GM18508 (cell line): Measurements from ENCODE around the gene ANO4.

Experiments
- ATAC-seq: cut with Tn5 transposase; IDR thresholded peaks from one replicate; pipeline ENCODE4 v1.9.1; 2021; ENCODE audit warnings: moderate number of reproducible peaks; ENCODE audit not compliant: insufficient read depth, unreplicated experiment

Gene ANO4

GRCh38 chr12:100800723-100801122, 6.1 kb downstream of the ANO4 start:
- ATAC-seq: no peak

DNA sequence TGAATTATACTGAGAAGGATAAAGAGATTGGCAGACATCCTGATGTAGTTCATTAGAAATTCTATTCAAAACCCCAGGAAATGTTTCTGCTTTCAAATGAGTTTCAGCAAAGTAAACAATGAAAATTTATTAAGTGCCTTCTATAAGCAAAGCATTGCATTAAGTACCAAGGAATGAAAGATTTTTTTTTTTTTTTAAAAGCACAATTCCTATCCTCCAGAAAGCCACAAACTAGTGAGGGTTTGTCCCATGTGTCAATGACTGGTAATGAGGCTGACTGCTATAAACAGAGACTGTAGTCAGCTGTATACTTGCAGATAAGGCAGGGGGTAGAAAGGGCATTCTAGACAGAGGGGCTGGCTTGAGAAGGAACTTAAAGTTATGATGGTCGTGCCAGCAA, 6.7 kb downstream of the ANO4 start:
- ATAC-seq: no peak

GRCh38 chr12:100808777-100809176, 14.2 kb downstream of the ANO4 start:
- no peak for ATAC-seq

- no peak for ATAC-seq
Measured at GRCh38 chr12:100820314-100820713, 25.7 kb downstream of the ANO4 start.

DNA sequence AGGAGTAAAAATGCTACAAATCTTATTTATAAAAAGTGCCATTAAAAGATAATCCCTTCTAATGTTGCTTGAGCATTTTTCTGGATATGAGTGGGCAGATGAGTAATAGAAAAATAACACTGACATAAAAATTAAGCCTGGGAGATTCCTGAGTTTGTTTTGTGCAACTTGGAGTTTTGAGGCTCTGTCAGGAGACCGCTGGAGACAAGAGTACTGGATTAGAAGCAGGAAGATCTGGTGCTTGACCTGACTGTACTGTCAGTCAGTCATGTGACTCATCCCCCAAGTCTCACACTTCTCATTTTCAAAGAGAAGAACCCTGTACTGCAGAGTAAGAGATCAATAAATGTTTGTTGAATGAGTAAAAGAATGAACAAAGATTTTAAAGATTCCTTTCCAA, 29.4 kb downstream of the ANO4 start:
- no peak for ATAC-seq

DNA sequence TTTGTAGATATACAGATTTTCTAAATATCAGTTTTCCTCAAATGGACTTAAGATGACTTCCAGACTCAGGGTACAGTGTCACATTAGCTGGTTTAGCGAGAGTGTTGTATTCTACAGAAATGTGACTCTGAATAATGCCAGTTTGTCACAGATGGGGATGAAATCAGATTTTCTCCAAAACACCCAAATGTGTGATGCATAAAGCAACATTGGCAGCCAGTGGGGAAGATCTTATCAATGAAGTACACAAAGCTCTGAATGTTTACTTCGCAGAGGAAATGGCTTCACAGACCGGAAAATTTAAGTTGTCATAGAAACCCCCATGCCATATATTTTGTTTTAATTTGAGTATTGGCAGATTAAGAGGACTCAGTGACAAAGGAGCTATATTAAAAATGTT, 29.9 kb downstream of the ANO4 start:
- ATAC-seq: no peak

DNA sequence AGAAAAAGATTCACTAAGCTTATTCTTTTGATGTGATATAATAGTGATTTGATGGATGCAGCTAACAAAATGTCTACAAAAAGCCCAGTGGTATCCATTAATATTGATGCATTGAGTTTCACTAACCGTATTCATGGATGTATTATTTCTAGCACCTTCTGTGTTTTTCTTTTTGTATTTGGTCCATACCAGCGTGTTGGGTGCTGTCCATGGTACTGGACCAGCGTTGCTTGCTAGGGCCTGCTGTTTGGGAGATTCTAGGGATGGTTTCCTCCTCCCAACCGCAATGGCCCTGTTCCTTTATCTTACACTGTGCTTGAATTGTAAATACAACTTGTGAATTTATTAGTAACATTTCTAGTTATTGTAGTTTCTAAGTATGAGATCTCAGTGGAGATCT, 31.7 kb downstream of the ANO4 start:
- no peak for ATAC-seq

GRCh38 chr12:100827901-100828520, 33.4 kb downstream of the ANO4 start:
- no peak for ATAC-seq

DNA sequence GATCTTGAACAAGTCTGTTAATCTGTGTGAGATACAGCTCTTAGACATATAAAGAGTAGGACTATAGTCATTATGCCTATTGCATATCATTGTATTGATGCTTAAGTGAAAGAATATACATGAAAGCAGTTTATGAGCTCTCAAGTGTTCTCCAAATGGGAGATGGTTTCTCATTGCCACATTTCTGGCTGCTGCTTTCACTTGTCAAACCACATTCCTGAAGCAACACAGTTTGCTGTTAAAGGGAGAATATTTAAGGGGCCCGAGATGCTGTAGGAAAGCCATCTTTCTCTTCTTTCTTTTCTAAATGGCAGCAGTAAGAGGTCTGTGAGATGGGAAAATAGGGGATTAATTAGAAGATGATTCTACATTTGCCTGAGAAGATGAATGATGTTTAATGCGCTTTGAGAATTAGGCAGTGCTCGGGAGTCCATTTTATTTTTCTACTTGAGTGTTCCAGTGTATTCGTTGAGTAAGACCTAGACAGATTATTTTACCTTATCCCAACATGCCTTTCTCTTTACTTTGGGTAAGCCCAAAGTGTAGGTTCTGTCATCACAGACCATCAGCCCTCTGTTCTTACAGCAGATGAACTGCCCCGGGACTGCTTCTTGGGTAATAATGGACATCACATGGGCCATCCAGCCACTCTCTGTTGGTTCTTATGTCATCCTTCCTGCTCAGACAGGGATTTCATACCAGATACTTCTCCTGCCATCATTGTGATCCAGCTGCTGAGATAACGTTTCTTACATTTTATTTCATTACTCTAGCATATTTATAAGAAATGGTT, 35.6 kb downstream of the ANO4 start:
- no peak for ATAC-seq

DNA sequence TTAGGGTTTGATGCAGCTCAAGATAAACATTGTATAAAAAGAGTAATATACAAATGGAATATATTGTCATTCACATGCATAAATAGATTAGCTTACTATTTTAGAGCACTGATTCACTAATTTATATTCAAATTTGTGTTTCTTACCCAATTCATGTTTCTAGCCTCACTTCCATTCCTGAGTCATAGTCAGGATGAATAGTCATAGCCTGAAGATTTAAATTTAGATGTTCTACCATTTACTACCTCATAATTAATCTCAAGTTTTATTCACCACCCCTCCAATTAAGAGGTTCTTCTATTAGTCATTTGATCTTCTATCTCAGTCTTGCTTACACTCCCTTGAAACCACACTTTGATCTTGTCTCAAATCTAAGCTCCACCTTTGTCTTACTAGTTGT, 38.7 kb downstream of the ANO4 start:
- no peak for ATAC-seq

GRCh38 chr12:100840748-100841147, 46.2 kb downstream of the ANO4 start:
- no peak for ATAC-seq

- ATAC-seq: no peak
Measured at GRCh38 chr12:100842156-100842555, 47.6 kb downstream of the ANO4 start.

DNA sequence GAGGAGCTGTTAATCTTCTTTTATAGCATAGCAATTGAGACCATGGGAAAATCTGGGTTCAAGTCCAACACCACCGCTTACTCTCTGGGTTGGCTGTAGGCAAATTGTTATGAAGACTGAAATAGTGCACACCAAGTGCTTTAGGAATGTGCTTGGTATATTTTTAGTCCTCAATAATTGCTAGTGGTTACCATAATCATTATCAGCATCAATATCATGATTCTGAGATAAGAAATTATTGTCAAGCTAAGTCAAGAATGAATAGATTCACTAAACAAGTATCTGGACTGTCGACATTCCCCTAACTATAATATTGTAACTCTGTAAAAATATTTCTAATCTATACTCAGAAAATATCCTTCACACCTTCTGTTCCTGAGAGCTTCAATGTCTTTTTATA, 48.5 kb downstream of the ANO4 start:
- no peak for ATAC-seq

GRCh38 chr12:100845095-100845494, 50.5 kb downstream of the ANO4 start:
- no peak for ATAC-seq

DNA sequence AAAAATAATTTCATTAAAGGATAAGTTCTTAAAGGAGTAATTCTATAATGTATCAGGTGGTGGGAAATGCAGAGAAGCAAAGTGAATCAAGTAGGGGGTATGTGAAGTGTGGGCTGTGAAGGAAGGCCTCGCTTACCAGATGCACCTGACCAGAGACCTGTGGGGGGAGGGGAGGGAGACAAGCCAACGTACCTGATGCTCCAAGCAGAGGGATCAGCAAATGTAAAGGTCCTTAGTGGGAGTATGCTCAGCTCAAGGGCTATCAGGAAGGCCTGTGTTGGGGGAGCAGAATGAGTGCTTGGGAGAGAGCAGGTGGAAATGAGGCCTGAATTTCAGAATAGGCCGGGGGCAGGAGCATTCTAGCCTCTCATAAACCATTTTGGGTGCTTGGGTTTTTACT, 57.1 kb downstream of the ANO4 start:
- ATAC-seq: no peak

DNA sequence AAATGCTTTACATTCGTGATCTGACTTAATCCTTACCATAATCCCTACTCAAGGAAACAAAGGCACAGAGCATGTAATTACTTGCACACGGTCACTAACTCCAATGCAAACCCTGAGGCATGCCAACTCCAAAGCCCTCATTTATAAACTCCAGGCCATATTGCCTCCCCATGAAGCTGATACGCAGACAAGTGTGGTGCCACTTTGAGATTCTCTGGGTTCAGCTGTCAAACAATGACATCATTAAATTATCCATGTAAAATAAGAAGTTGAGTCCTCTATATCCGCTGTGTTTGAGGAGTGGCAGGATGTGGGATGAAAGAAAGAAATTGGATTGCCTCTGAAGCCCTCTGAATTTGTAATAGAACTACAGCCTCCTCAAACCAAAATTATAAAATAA, 62.8 kb downstream of the ANO4 start:
- ATAC-seq: no peak

DNA sequence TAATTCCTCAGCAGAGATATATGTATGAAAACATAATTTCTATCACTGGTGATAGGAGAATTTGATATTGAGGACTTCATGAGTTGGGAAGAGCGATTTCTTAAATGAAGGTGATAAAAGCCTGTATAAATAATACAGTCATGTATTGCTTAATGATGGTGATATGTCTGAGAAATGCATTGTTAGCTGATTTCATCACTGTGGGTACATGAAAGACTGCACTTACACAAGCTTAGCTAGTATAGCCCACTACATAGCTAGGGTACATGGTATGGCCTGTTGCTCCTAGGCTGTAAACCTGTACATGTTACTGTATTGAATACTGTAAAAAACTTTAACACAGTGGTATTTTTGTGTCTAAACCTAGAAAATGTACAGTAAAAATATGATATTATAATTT, 63.4 kb downstream of the ANO4 start:
- ATAC-seq: no peak

DNA sequence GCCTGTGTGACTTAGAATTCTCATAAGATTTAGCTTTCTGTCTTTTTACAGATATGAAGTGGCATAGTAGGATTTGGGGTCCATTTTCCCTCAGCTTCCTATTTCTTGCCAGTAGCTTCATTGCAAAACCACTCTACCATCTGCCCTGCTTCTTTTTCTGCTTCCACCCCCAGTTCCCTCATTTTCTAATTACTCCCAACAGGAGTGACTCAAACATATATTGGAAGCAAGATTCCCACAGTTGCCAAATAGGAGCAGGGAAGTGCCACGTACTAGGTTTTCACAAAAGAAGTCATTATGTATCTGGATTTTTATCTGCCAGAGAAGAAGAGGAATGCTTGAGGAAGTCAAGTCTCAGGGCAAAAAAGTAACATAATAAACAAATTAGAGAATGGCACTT, 64.1 kb downstream of the ANO4 start:
- no peak for ATAC-seq

- ATAC-seq: no peak
Measured at GRCh38 chr12:100859063-100859627, 64.6 kb downstream of the ANO4 start.

- ATAC-seq: no peak
Measured at GRCh38 chr12:100860611-100861010, 66.0 kb downstream of the ANO4 start.

DNA sequence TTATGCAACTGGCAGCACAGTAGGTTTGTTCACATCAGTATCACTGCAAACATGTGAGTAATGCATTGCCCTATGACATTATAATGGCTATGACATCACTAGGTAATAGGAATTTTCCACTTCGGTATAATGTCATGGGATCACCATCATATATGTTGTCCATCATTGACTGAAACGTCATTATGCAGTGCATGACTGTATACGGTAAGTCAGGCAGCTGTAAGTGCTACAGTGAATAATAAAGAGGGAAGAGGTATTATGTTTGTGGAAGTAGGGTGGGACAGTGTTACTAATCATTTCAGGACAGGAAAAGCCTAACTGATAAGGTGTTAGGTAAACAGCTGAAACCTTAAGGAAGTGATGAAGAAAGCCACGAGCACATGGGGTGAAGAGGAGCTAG, 68.1 kb downstream of the ANO4 start:
- no peak for ATAC-seq

GRCh38 chr12:100864366-100864765, 69.8 kb downstream of the ANO4 start:
- ATAC-seq: no peak
